Measurements from ENCODE around the gene CNTFR. TPM values are rescaled to one million over a fixed set of nuclear protein-coding genes. Genes with fewer than 3 reads are reported as not detected.

Gene CNTFR
- total and polyA plus RNA-seq, 10 of the 15 experiments (the other 5 are each of a cell fraction or from before 2014, with no cell fraction given): not detected

DNA sequence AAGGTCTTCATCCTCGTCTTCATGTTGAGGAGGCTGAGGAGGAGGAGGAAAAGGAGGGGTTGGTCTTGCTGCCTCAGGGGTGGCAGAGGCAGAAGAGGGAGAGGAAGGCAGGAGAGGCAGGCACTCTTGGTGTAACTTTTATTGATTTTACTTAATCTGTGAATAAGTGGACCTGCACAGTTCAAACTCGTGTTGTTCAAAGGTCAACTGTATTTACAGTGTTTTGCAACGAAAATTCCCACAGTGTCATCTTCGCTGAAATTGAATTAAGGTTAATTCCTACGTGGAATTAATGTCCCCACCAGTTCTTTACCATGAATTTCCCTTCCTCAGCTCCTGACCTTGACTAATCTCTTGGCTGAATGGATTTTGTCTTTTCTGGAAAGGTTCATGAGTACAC lies 45.5 kb downstream of the CNTFR start:
- RAD21 ChIA-PET (ENCODE audit: unreplicated experiment): no interaction called here
- Histone ChIP-seq H3K79me2 (ENCODE audit: control insufficient read depth, insufficient read depth, low read length) (no peaks in the 10 kb centered on the region), H3K27me3 (replicated peaks in 1 of 2; ENCODE audit: control insufficient read depth in 2 of 2, insufficient read depth in 2 of 2, low read length in 1 of 2) (peaks cover 8 to 9% of the 10 kb centered on the region in 2 experiments), H3K4me2 (ENCODE audit: control insufficient read depth, insufficient read depth) (no peak overlapping the region), H3K9me3 (replicated peaks; ENCODE audit: control insufficient read depth, insufficient read depth, low read length) (no peaks in the 10 kb centered on the region; the same call in 2 of the 3 replicates), H3K4me3 (no peak overlapping the region), H2AFZ (ENCODE audit: control insufficient read depth, low read depth, low read length) (no peak overlapping the region), H3K27ac (ENCODE audit: control insufficient read depth, insufficient read depth) (no peak overlapping the region), H3K9ac (ENCODE audit: control insufficient read depth, insufficient read depth, low read length) (no peak overlapping the region), H3K36me3 (ENCODE audit: control insufficient read depth in 2 of 2, insufficient read depth in 2 of 2, low read length in 1 of 2) (no peaks in the 10 kb centered on the region), H4K20me1 (ENCODE audit: control insufficient read depth, insufficient read depth) (0 out of 2 replicates have a peak, but pooled peaks cover 4% of the 10 kb centered on the region), H3K4me1 (ENCODE audit: control insufficient read depth, insufficient read depth, low read length) (no peaks in the 10 kb centered on the region)
- 10% methylated on average over 5 of the region's 5 CpGs for WGBS (ENCODE audit: insufficient coverage, insufficient replicate concordance, low lambda C conversion rate, missing lambda C conversion rate)
- no TSS peak for BruUV-seq (replicated peaks)
- in situ Hi-C loops (cut with MboI) (no loop called here), intact Hi-C loops (cut with micrococcal nuclease; ENCODE audit: unreplicated experiment) (no loop called here)
- TF ChIP-seq MYB (IDR thresholded peaks at IDR 0.05; ENCODE audit: borderline replicate concordance, low read depth, low read length) (no peak), FOXK2 (IDR thresholded peaks at IDR 0.05) (no peak), CHD1 (IDR thresholded peaks at IDR 0.05; ENCODE audit: low read depth, low read length) (no peak), TCF3 (IDR thresholded peaks at IDR 0.05; ENCODE audit: borderline replicate concordance, insufficient read depth, low read depth, low read length) (no peak), SMARCA5 (IDR thresholded peaks at IDR 0.05) (no peak), ELK1 (IDR thresholded peaks at IDR 0.05; ENCODE audit: low read depth, low read length) (no peak), POU2F2 (IDR thresholded peaks at IDR 0.05; ENCODE audit: borderline replicate concordance, low read depth, low read length) (no peak)
- TF ChIP-seq, protein P1, sequence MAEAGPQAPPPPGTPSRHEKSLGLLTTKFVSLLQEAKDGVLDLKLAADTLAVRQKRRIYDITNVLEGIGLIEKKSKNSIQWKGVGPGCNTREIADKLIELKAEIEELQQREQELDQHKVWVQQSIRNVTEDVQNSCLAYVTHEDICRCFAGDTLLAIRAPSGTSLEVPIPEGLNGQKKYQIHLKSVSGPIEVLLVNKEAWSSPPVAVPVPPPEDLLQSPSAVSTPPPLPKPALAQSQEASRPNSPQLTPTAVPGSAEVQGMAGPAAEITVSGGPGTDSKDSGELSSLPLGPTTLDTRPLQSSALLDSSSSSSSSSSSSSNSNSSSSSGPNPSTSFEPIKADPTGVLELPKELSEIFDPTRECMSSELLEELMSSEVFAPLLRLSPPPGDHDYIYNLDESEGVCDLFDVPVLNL (IDR thresholded peaks at IDR 0.05; ENCODE audit: low read depth, low read length): no peak
- TF ChIP-seq, protein P2, sequence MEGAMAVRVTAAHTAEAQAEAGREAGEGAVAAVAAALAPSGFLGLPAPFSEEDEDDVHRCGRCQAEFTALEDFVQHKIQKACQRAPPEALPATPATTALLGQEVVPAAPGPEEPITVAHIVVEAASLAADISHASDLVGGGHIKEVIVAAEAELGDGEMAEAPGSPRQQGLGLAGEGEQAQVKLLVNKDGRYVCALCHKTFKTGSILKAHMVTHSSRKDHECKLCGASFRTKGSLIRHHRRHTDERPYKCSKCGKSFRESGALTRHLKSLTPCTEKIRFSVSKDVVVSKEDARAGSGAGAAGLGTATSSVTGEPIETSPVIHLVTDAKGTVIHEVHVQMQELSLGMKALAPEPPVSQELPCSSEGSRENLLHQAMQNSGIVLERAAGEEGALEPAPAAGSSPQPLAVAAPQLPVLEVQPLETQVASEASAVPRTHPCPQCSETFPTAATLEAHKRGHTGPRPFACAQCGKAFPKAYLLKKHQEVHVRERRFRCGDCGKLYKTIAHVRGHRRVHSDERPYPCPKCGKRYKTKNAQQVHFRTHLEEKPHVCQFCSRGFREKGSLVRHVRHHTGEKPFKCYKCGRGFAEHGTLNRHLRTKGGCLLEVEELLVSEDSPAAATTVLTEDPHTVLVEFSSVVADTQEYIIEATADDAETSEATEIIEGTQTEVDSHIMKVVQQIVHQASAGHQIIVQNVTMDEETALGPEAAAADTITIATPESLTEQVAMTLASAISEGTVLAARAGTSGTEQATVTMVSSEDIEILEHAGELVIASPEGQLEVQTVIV (IDR thresholded peaks at IDR 0.05; ENCODE audit: borderline replicate concordance, partially characterized antibody): no peak
- DNase-seq (ENCODE audit: low read depth, low spot score) (no peak), FAIRE-seq (no peak), ATAC-seq (no peak)
- SMC1A ChIA-PET (ENCODE audit: uncharacterized antibody, unreplicated experiment): no interaction called here
- CTCF ChIA-PET: interaction anchor here (0.7 to 1.7 kb wide), 4 partner anchors 60 to 957 kb away, joined by 3 to 5 read pairs (median 4); no protein-coding TSS in a partner anchor
- POLR2A ChIA-PET: no interaction called here
